ENCODE results near the gene RBBP8NL.

RBBP8NL gene

GRCh38 chr20:62463651-62464424 lies 36.5 kb upstream of the RBBP8NL start:
- Histone ChIP-seq H3K4me2 (ENCODE audit: low read depth, low read length) (no peak overlapping the region), H3K4me3 (ENCODE audit: low read length) (no peak overlapping the region), H3K9me2 (replicated peaks; ENCODE audit: insufficient read depth, low read length) (no peaks in the 10 kb centered on the region), H3K27ac (ENCODE audit: low read length) (no peak overlapping the region), H4K20me1 (ENCODE audit: insufficient read depth, low read length) (no peaks in the 10 kb centered on the region), H3K27me3 (replicated peaks; ENCODE audit: insufficient read depth, low read length) (peaks cover 100% of the 10 kb centered on the region), H3F3A (ENCODE audit: insufficient read depth, low read length) (no peaks in the 10 kb centered on the region), H3K36me3 (replicated peaks; ENCODE audit: insufficient read depth, low read length) (no peaks in the 10 kb centered on the region), H3K9me3 (replicated peaks; ENCODE audit: insufficient read depth, low read length) (no peaks in the 10 kb centered on the region), H3K4me1 (ENCODE audit: low read length) (no peaks in the 10 kb centered on the region), H3K79me2 (ENCODE audit: low read length) (no peaks in the 10 kb centered on the region), H3K9ac (ENCODE audit: low read length) (no peak overlapping the region), H2AFZ (ENCODE audit: low read length) (no peak overlapping the region)
- DNase-seq: no peak
- TF ChIP-seq EZH2phosphoT487 (IDR thresholded peaks at IDR 0.05; ENCODE audit: low read length) (no peak), CTCF (IDR thresholded peaks at IDR 0.05; ENCODE audit: low read length) (no peak)

GRCh38 chr20:62462976-62463592 lies 35.7 kb upstream of the RBBP8NL start:
- no peaks in the 10 kb centered on the region for H3K9me2 ChIP-seq (replicated peaks; ENCODE audit: insufficient read depth, low read length)
- H3K79me2 ChIP-seq (ENCODE audit: low read length): no peaks in the 10 kb centered on the region
- no peak overlapping the region for H2AFZ ChIP-seq (ENCODE audit: low read length)
- no peaks in the 10 kb centered on the region for H3K36me3 ChIP-seq (replicated peaks; ENCODE audit: insufficient read depth, low read length)
- H4K20me1 ChIP-seq (ENCODE audit: insufficient read depth, low read length): no peaks in the 10 kb centered on the region
- H3K27me3 ChIP-seq (replicated peaks; ENCODE audit: insufficient read depth, low read length): peaks cover 100% of the 10 kb centered on the region
- no peak overlapping the region for H3K4me2 ChIP-seq (ENCODE audit: low read depth, low read length)
- no peaks in the 10 kb centered on the region for H3K4me1 ChIP-seq (ENCODE audit: low read length)
- H3K9me3 ChIP-seq (replicated peaks; ENCODE audit: insufficient read depth, low read length): no peaks in the 10 kb centered on the region
- H3K27ac ChIP-seq (ENCODE audit: low read length): no peak overlapping the region
- no peak for TF ChIP-seq EZH2phosphoT487 (IDR thresholded peaks at IDR 0.05; ENCODE audit: low read length)
- no peak overlapping the region for H3K4me3 ChIP-seq (ENCODE audit: low read length)
- no peak for DNase-seq
- H3F3A ChIP-seq (ENCODE audit: insufficient read depth, low read length): no peaks in the 10 kb centered on the region
- no peak overlapping the region for H3K9ac ChIP-seq (ENCODE audit: low read length)

GRCh38 chr20:62461834-62462233 lies 34.5 kb upstream of the RBBP8NL start:
- TF ChIP-seq EZH2 (optimal IDR thresholded peaks at IDR 0.05; ENCODE audit: low read depth, low read length) (no peak), EZH2phosphoT487 (IDR thresholded peaks at IDR 0.05; ENCODE audit: low read length) (no peak), CTCF (IDR thresholded peaks at IDR 0.05; ENCODE audit: low read length) (no peak)
- Histone ChIP-seq H3K4me3 (ENCODE audit: low read length) (no peak overlapping the region), H3F3A (ENCODE audit: insufficient read depth, low read length) (no peaks in the 10 kb centered on the region), H3K9me3 (replicated peaks; ENCODE audit: insufficient read depth, low read length) (no peaks in the 10 kb centered on the region), H3K4me2 (ENCODE audit: low read depth, low read length) (no peak overlapping the region), H3K79me2 (ENCODE audit: low read length) (no peaks in the 10 kb centered on the region), H3K9me2 (replicated peaks; ENCODE audit: insufficient read depth, low read length) (no peaks in the 10 kb centered on the region), H3K9ac (ENCODE audit: low read length) (no peak overlapping the region), H4K20me1 (ENCODE audit: insufficient read depth, low read length) (no peaks in the 10 kb centered on the region), H3K4me1 (ENCODE audit: low read length) (no peaks in the 10 kb centered on the region), H2AFZ (ENCODE audit: low read length) (no peak overlapping the region), H3K27me3 (replicated peaks; ENCODE audit: insufficient read depth, low read length) (peaks cover 100% of the 10 kb centered on the region), H3K36me3 (replicated peaks; ENCODE audit: insufficient read depth, low read length) (no peaks in the 10 kb centered on the region), H3K27ac (ENCODE audit: low read length) (no peak overlapping the region)
- DNase-seq: no peak

DNA sequence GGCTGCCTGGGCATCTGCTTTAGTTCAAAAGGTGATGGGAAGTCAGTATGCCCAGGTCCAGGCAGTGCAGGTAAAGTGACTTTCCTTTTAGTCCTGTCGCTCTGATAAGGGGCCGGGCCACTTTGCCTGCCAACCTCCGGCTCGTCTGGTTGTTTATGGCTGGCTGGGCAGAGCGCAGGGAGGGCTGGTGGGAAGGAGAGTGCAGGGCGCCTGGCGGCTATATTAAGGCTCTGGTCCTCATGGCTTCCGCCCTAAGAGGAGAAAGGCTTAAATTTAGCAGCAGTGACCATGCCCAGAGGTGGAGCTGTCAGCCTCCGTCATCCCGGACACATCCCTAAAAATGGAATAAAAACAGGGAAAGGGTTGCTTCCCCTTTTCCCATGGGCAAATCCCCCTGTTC lies 33.8 kb upstream of the RBBP8NL start:
- Histone ChIP-seq H3K9me2 (replicated peaks; ENCODE audit: insufficient read depth, low read length) (no peaks in the 10 kb centered on the region), H3F3A (ENCODE audit: insufficient read depth, low read length) (no peaks in the 10 kb centered on the region), H3K27ac (ENCODE audit: low read length) (no peak overlapping the region), H2AFZ (ENCODE audit: low read length) (no peak overlapping the region), H3K9ac (ENCODE audit: low read length) (no peak overlapping the region), H3K4me2 (ENCODE audit: low read depth, low read length) (no peak overlapping the region), H3K79me2 (ENCODE audit: low read length) (no peaks in the 10 kb centered on the region), H3K9me3 (replicated peaks; ENCODE audit: insufficient read depth, low read length) (no peaks in the 10 kb centered on the region), H3K36me3 (replicated peaks; ENCODE audit: insufficient read depth, low read length) (no peaks in the 10 kb centered on the region), H3K27me3 (replicated peaks; ENCODE audit: insufficient read depth, low read length) (peaks cover 100% of the 10 kb centered on the region), H3K4me1 (ENCODE audit: low read length) (no peaks in the 10 kb centered on the region), H4K20me1 (ENCODE audit: insufficient read depth, low read length) (no peaks in the 10 kb centered on the region), H3K4me3 (ENCODE audit: low read length) (no peak overlapping the region)
- DNase-seq: no peak
- TF ChIP-seq CTCF (IDR thresholded peaks at IDR 0.05; ENCODE audit: low read length) (no peak), EZH2phosphoT487 (IDR thresholded peaks at IDR 0.05; ENCODE audit: low read length) (no peak), EZH2 (optimal IDR thresholded peaks at IDR 0.05; ENCODE audit: low read depth, low read length) (no peak)
